Fibroblast of skin of right biceps (primary cell): Measurements from ENCODE around the gene IFNL3.

Source experiments
- DNase-seq: peaks from one replicate; pipeline ENCODE4 v3.0.0-alpha.2; 2013

Gene IFNL3

DNA sequence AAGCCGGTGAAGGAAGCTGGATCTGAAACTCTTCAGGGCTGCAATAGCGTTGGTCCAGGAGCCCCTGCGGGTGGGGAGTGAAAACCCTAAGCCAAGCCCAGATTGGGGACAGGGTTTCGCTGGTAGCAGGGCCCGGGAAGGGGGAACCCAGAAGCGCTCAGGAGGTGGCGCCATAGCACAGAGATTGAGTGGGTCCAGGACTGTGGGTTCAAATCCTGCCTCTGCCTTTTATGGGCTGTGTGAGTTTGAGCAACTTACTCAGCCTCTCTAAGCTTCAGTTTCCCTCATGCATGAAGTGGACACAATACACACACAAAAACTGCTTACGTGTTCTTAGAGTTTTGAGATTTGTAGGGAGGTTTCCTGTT lies 32.4 kb downstream of the IFNL3 start:
- DNase-seq: peak; percentile 5

- DNase-seq: no peak
Observed at GRCh38 chr19:39211731-39212374, 33.0 kb downstream of the IFNL3 start.

DNA sequence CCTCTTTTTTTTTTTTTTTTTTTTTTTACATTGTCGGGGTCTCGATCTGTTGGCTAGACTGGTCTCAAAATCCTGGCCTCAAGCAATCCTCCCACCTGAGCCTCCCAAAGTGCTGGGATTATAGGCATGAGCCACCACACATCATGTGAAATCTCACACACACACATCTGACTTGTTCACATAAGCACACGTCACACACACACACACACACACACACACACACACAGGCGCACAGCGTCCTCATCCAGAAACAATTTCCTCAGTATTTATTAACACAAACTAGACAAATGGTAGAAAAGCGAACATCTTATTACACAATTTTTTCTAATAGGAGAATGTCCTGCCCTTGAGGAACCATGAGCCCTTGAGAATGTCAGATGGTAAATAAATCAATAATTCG lies 35.6 kb downstream of the IFNL3 start:
- DNase-seq: no peak

GRCh38 chr19:39208175-39208795 lies 36.5 kb downstream of the IFNL3 start:
- no peak for DNase-seq

GRCh38 chr19:39207293-39207836 lies 37.4 kb downstream of the IFNL3 start:
- no peak for DNase-seq

DNA sequence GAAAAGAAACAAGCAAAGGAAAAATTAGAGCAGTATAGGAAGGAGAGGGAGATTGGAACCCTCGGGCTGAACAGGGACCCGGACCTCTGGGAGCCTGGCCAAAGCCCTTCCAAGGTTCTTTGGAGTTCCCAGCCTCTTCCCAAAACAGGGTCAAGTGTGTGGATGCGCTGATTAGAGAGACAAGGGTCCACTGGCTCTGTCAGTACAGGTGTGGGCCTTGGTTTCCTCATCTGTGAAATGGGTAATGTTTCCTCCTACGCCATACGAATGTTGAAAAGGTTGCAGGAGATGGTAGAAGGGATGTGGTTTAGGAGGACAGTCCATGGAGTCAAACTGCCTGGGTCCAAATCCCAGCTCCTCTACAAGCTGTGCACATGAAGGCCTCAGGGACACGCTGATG lies 38.7 kb downstream of the IFNL3 start:
- DNase-seq: no peak

- DNase-seq: no peak
Observed at GRCh38 chr19:39205449-39205764, 39.4 kb downstream of the IFNL3 start.

GRCh38 chr19:39203372-39204341 lies 41.1 kb downstream of the IFNL3 start, which contains the start of gene SYCN:
SYCN (minus strand) TSS chr19:39204263; CDS start chr19:39204254, 9 bp downstream.
- no peak for DNase-seq

- DNase-seq: no peak
Observed at GRCh38 chr19:39202998-39203355, 41.8 kb downstream of the IFNL3 start.

DNA sequence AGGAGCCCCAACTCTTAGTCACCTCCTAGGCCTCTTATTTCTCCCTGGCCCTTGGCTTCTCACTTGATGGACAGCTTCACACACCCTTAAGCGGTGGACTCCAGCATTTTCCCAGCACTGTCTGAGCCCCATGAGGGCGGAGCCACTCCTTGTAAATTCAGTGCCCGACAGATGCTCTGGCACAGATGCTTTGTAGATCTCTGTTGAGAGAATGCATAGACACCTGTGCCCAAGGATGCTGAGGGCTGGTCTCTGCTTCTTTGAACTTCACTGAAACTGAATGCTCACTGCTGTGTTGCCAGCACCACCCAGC lies 44.0 kb downstream of the IFNL3 start:
- DNase-seq: no peak

GRCh38 chr19:39200066-39200802 lies 44.6 kb downstream of the IFNL3 start:
- DNase-seq: no peak

GRCh38 chr19:39199025-39199424 lies 45.8 kb downstream of the IFNL3 start:
- no peak for DNase-seq

DNA sequence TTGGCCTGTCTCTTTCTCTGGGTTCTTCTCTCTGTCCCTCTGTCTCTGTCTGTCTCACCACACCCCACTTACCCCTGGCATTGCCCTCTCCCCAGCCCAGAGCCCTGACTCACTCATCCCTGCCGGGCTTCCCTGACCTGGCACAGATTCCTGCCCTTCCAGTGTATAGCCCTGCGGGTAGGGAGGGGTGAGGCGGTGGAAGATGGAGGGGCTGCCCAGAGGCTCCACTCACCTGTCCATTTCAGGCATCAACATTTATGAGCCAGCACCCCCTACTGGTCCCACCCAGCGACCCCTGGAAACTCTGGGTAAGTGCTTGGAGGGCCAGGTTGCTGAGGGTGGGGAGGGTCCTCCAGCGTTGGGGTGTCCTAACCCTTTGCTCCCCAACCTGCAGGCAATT lies 47.0 kb downstream of the IFNL3 start:
- DNase-seq: no peak

GRCh38 chr19:39196860-39197562 lies 47.8 kb downstream of the IFNL3 start, which contains the start of gene NCCRP1:
NCCRP1 (plus strand) TSS chr19:39196964; CDS start chr19:39196983, 19 bp downstream.
- DNase-seq: no peak

DNA sequence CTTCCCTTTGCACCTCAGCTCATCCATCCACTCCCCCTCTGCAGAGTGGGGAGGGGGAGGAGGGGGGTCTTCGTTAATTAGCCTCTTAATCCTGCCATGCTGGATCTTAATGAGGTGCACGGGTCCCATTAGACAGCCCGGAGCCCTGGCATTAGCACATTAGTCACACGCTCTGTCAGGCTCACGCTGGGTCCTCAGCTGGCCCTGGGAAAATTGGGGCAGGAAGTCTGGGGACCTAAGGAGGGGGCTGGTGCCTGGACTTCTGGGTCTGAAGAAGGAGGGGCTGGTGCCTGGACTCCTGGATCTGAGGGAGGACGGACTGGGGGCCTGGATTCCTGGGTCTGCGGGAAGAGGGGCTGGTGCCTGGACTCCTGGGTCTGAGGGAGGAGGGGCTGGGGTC lies 48.5 kb downstream of the IFNL3 start:
- no peak for DNase-seq

GRCh38 chr19:39195755-39196154 lies 49.1 kb downstream of the IFNL3 start:
- no peak for DNase-seq

GRCh38 chr19:39194832-39195542 lies 49.8 kb downstream of the IFNL3 start:
- no peak for DNase-seq

- DNase-seq: no peak
Observed at GRCh38 chr19:39193803-39194202, 51.0 kb downstream of the IFNL3 start.
